HUES6 (cell line): ENCODE data around the gene TCF12.
A peak's percentile ranks its signal among the peaks of the same experiment; 100 is the strongest.

Source experiments
- H3K27ac ChIP-seq: 2 replicates; pipeline ENCODE4 v1.7.0; 2013; ENCODE audit warnings: low read depth, mild to moderate bottlenecking, low read length, inconsistent platforms
- H3K27me3 ChIP-seq: 2 replicates; pipeline ENCODE4 v1.6.1; 2013; ENCODE audit warnings: low read length; ENCODE audit not compliant: control insufficient read depth, insufficient read depth
- H3K36me3 ChIP-seq: 2 replicates; pipeline ENCODE4 v1.6.1; 2013; ENCODE audit warnings: low read length; ENCODE audit not compliant: control insufficient read depth, insufficient read depth
- H3K4me1 ChIP-seq: 2 replicates; pipeline ENCODE4 v1.6.1; 2013; ENCODE audit warnings: low read length; ENCODE audit not compliant: control insufficient read depth, insufficient read depth
- H3K4me3 ChIP-seq: 2 replicates; pipeline ENCODE4 v1.5.1; 2013; ENCODE audit warnings: low read depth, low read length
- H3K9ac ChIP-seq: one replicate; pipeline ENCODE4 v1.6.1; 2013; ENCODE audit warnings: mild to moderate bottlenecking, low read length
- H3K9me3 ChIP-seq: 2 replicates; pipeline ENCODE4 v1.6.1; 2013; ENCODE audit warnings: low read depth, low read length; ENCODE audit not compliant: control insufficient read depth, insufficient read depth

TCF12 gene

DNA sequence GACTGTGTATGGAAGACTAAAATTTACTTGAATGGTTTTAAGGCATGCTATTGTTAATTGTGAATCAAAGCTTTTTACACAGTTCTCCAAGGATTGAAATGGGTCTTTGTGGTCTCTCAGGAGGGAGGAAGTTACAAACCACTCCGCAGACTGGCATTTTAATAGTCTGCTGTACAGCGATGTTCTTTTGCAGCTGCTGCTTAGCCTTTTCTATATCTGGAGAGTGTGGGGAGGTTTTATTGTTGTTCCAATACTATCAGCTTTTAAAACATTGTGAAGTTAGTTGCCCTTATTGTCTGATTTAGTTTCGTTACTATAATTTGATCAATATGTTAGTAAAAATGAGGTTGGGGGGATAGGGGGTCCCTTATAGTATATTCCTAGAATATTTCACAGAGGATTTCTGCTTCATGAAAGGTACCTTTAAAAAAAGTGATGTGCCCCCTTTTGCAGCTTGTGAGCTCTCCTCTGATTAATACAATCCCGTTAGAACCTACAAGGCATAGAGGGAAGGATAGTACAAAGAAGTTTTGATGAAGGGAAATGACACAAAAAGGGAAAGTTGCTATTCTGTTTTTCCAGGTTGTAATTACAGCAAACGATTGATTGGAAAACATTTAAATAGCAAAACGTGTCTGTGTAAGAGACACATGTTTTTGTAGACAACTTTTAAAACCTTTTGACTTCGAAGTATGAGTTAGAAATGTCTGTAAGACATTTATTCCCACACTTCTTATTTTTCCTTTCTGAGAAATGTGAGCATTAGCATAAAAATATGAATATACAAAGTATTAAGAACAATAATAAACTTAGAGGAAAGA, 299.5 kb downstream of the TCF12 start:
- Histone ChIP-seq H3K4me1 (peaks cover 45% of the 10 kb centered on the region), H3K4me3 (no peak overlapping the region), H3K27me3 (no peaks in the 10 kb centered on the region), H3K9me3 (no peaks in the 10 kb centered on the region), H3K27ac (no peak overlapping the region), H3K36me3 (no peaks in the 10 kb centered on the region), H3K9ac (no peak overlapping the region)

DNA sequence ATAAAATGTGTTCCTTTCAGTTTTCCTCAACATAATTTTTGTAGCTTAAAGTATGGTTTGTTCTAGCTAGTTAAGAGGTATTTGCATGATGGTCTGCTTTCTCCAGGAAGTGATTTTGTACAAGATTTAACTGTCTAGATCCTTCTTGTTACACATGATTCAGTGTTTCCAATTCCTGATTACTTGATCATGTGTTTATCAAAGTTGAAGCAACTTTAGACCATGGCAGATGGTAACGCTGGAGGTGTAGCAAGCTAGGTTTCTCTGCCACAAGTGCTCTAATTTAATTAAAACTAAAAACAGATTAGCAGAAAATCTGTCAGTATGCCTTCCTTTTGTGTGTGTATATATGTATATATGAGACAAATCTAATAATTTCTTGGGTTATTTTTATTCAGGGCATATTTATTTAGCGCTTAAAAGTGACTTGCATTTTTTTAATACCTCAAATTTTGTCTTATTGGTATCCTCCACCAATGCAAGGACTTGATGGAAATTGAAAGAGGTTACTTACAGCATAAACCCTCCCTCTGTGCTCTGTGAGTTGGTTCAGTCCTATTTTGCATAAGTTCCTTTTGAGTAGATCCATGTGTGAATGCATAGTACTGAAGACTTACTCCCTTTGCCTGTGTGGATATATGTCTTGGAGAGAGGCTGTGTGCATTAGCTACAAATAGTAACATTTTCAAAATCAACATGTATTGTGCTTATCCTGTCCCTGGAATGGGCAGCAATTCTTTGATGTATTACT, 300.6 kb downstream of the TCF12 start:
- Histone ChIP-seq H3K36me3 (no peaks in the 10 kb centered on the region), H3K4me3 (peak overlapping the region; percentile 45), H3K9me3 (no peaks in the 10 kb centered on the region), H3K4me1 (peaks cover 39% of the 10 kb centered on the region), H3K9ac (no peak overlapping the region), H3K27me3 (no peaks in the 10 kb centered on the region), H3K27ac (peak overlapping the region; percentile 27; the same call in 1 of the 2 replicates)

DNA sequence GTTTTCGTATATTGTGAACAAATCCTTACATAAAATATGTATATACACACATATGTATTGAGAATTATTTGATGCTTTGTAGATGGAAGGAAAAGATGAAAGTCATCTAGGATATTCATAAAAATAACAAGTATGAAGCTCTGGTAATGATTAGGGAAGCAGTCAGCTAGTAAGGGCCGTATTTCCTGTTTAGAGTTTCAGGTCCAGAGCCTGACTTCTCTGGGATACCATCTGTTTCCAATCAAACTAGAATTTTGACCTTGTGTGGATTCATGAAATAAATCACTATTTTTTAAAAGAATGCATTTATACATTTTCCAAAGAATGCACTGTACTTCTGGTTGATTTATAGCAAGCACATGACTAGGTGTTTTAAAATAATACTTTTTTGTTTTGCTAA, 301.8 kb downstream of the TCF12 start:
- Histone ChIP-seq H3K27me3 (no peaks in the 10 kb centered on the region), H3K9ac (no peak overlapping the region), H3K27ac (no peak overlapping the region; the same call in 1 of the 2 replicates), H3K4me1 (peaks cover 33% of the 10 kb centered on the region), H3K36me3 (no peaks in the 10 kb centered on the region), H3K4me3 (peak overlapping the region; percentile 48), H3K9me3 (no peaks in the 10 kb centered on the region)

- no peaks in the 10 kb centered on the region for H3K9me3 ChIP-seq
- no peak overlapping the region for H3K9ac ChIP-seq
- H3K36me3 ChIP-seq, result no peaks in the 10 kb centered on the region
- H3K27me3 ChIP-seq, result no peaks in the 10 kb centered on the region
- no peak overlapping the region for H3K27ac ChIP-seq
- peaks cover 29% of the 10 kb centered on the region for H3K4me1 ChIP-seq
- H3K4me3 ChIP-seq, result peak overlapping the region; percentile 30; the same call in 1 of the 2 replicates
Observed at GRCh38 chr15:57221134-57221533, 302.7 kb downstream of the TCF12 start.

DNA sequence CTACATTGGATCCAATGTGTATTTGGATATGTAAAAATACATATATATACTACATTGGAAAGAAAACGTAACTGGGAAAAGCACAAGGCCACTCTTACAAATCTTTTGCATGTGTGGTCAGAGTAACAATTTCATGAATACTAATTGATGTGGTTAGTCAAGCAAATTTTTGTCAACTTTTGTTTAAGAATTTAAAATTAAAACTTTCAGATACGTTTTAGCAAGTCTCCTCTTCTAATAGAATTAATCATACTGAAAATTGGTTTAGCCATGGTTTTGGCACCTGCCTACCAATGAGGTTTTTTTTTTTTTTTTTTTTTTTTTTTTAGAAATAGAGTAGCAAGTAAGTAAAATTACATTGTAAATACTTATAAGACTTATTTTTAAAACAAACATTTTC, 304.9 kb downstream of the TCF12 start:
- Histone ChIP-seq H3K27me3 (no peaks in the 10 kb centered on the region), H3K4me1 (peaks cover 20% of the 10 kb centered on the region), H3K36me3 (no peaks in the 10 kb centered on the region), H3K27ac (no peak overlapping the region), H3K9ac (no peak overlapping the region), H3K9me3 (no peaks in the 10 kb centered on the region), H3K4me3 (no peak overlapping the region)

GRCh38 chr15:57223887-57224286, 305.4 kb downstream of the TCF12 start:
- Histone ChIP-seq H3K27ac (0 out of 2 replicates have a peak overlapping the region, but pooled peaks have one; percentile 42), H3K4me1 (peaks cover 14% of the 10 kb centered on the region), H3K27me3 (no peaks in the 10 kb centered on the region), H3K9me3 (no peaks in the 10 kb centered on the region), H3K4me3 (no peak overlapping the region), H3K36me3 (no peaks in the 10 kb centered on the region), H3K9ac (no peak overlapping the region)

- Histone ChIP-seq H3K27me3 (no peaks in the 10 kb centered on the region), H3K27ac (peak overlapping the region; percentile 42; the same call in 1 of the 2 replicates), H3K9ac (no peak overlapping the region), H3K36me3 (no peaks in the 10 kb centered on the region), H3K9me3 (no peaks in the 10 kb centered on the region), H3K4me1 (peaks cover 9% of the 10 kb centered on the region), H3K4me3 (no peak overlapping the region)
Observed at GRCh38 chr15:57224664-57225063, 306.2 kb downstream of the TCF12 start.

GRCh38 chr15:57227166-57227565, 308.7 kb downstream of the TCF12 start:
- Histone ChIP-seq H3K9me3 (no peaks in the 10 kb centered on the region), H3K27ac (no peak overlapping the region), H3K9ac (no peak overlapping the region), H3K4me1 (peaks cover 5% of the 10 kb centered on the region), H3K4me3 (no peak overlapping the region), H3K36me3 (peaks cover under 1% of the 10 kb centered on the region), H3K27me3 (no peaks in the 10 kb centered on the region)

- Histone ChIP-seq H3K27me3 (no peaks in the 10 kb centered on the region), H3K9me3 (no peaks in the 10 kb centered on the region), H3K36me3 (peaks cover 6% of the 10 kb centered on the region), H3K4me3 (no peak overlapping the region), H3K9ac (no peak overlapping the region), H3K4me1 (peaks cover 5% of the 10 kb centered on the region; the same call in 1 of the 2 replicates), H3K27ac (no peak overlapping the region)
Observed at GRCh38 chr15:57227899-57228298, 309.5 kb downstream of the TCF12 start.

DNA sequence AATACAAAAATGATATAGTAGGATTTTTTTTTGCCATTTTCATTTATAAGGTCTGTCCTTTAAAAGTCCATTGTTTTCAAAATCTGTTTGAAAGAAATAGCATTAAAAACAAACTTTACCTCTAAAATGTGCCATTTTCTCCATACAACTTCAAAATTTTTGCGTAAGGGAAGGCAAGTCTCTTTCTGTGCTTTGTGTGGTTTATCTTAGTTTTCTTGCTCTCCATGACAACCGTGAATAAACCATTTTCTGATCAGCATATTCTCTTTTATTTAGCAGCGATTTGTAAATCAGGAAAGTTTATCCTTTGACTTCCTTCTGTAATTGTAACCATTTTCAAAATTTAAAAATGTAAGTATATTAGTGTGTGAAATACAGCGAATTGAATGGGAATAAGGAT, 310.0 kb downstream of the TCF12 start:
- H3K4me3 ChIP-seq, result no peak overlapping the region
- H3K27me3 ChIP-seq, result no peaks in the 10 kb centered on the region
- peaks cover 11% of the 10 kb centered on the region for H3K36me3 ChIP-seq
- H3K4me1 ChIP-seq, result peaks cover 5% of the 10 kb centered on the region; the same call in 1 of the 2 replicates
- H3K9me3 ChIP-seq, result no peaks in the 10 kb centered on the region
- no peak overlapping the region for H3K27ac ChIP-seq
- no peak overlapping the region for H3K9ac ChIP-seq

DNA sequence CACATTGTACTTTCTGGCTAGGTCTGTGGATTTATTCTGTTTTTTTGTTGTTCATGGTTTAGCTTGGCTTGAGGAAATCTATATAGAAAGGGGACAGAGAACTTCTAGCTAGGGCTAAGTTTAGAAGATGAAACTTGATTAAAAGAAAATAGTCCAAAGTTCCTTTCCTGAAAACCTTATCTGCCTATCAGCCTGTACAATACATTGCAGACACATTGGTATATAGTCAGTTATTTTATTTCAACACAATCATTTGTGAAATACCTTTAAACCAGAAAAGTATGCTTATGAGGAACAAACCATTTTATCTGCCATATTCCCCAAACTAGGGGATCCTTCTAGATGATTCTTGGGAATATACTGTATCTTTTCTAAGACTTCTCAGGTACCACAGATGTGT, 310.6 kb downstream of the TCF12 start:
- H3K4me1 ChIP-seq, result peaks cover 5% of the 10 kb centered on the region; the same call in 1 of the 2 replicates

More for the DNA sequence above, 310.6 kb downstream of the TCF12 start:
- Histone ChIP-seq H3K27ac (no peak overlapping the region), H3K36me3 (peaks cover 18% of the 10 kb centered on the region), H3K9me3 (no peaks in the 10 kb centered on the region), H3K4me3 (no peak overlapping the region), H3K27me3 (no peaks in the 10 kb centered on the region), H3K9ac (no peak overlapping the region)
